CD4-positive, alpha-beta T cell treated with Interleukin-15 for 1 hour (primary cell): ENCODE results near the gene KCNT2.

Experiments used
- DNase-seq: peaks from one replicate; pipeline ENCODE4 v3.0.0-alpha.2; 2020

Gene KCNT2

GRCh38 chr1:196442366-196442765, 165.9 kb downstream of the KCNT2 start:
- DNase-seq = no peak

GRCh38 chr1:196440711-196441110, 167.5 kb downstream of the KCNT2 start:
- no peak for DNase-seq

GRCh38 chr1:196438329-196438728, 169.9 kb downstream of the KCNT2 start:
- no peak for DNase-seq

- DNase-seq = no peak
These were observed 170.6 kb downstream of the KCNT2 start for GRCh38 chr1:196437671-196438070.

- no peak for DNase-seq
These were observed 175.2 kb downstream of the KCNT2 start for GRCh38 chr1:196433000-196433399.

- DNase-seq = no peak
These were observed 180.1 kb downstream of the KCNT2 start for GRCh38 chr1:196427976-196428734.

- no peak for DNase-seq
These were observed 182.7 kb downstream of the KCNT2 start for GRCh38 chr1:196425513-196425912.

GRCh38 chr1:196423612-196424011, 184.6 kb downstream of the KCNT2 start:
- DNase-seq = no peak

- DNase-seq = no peak
These were observed 189.5 kb downstream of the KCNT2 start for GRCh38 chr1:196418772-196419171.

- no peak for DNase-seq
These were observed 192.3 kb downstream of the KCNT2 start for GRCh38 chr1:196415978-196416377.

GRCh38 chr1:196412326-196412725, 195.9 kb downstream of the KCNT2 start:
- no peak for DNase-seq

GRCh38 chr1:196410768-196411167, 197.5 kb downstream of the KCNT2 start:
- no peak for DNase-seq

- no peak for DNase-seq
These were observed 198.7 kb downstream of the KCNT2 start for GRCh38 chr1:196409586-196409985.

- no peak for DNase-seq
These were observed 200.7 kb downstream of the KCNT2 start for GRCh38 chr1:196407358-196408051.

- no peak for DNase-seq
These were observed 202.4 kb downstream of the KCNT2 start for GRCh38 chr1:196405839-196406238.

GRCh38 chr1:196403803-196404690, 204.2 kb downstream of the KCNT2 start:
- DNase-seq = no peak

- no peak for DNase-seq
These were observed 206.3 kb downstream of the KCNT2 start for GRCh38 chr1:196401891-196402290.

GRCh38 chr1:196401452-196401833, 206.8 kb downstream of the KCNT2 start:
- DNase-seq = no peak

GRCh38 chr1:196400478-196401451, 207.5 kb downstream of the KCNT2 start:
- no peak for DNase-seq

- DNase-seq = no peak
These were observed 208.5 kb downstream of the KCNT2 start for GRCh38 chr1:196399713-196400112.

GRCh38 chr1:196393742-196394141, 214.5 kb downstream of the KCNT2 start:
- DNase-seq = no peak

GRCh38 chr1:196393282-196393681, 215.0 kb downstream of the KCNT2 start:
- no peak for DNase-seq
